ENCODE results near the gene PCSK5. TPM values are rescaled to one million over a fixed set of nuclear protein-coding genes. Genes with fewer than 3 reads are reported as not detected.

Gene PCSK5
- total RNA-seq, 1 experiment from 2014 or later: 6.9 TPM

DNA sequence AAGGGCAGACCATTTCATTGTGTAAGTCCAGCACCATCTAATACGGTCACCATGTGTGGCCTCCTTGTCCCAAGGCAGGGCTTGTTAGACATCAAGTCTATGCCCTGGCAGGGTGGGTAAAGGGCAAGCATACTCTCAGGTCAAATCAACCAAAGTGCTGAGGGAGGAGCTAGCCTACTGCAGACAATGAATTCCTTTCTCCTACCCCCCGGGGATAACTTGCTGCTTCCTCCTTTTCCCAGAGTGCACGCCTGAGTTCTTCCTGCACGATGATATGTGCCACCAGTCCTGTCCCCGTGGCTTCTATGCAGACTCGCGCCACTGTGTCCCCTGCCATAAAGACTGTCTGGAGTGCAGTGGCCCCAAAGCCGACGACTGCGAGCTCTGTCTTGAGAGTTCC, 432.3 kb downstream of the PCSK5 start:
- Histone ChIP-seq H3K27ac (ENCODE audit: low read depth, low read length) (no peak overlapping the region), H3K4me1 (ENCODE audit: control insufficient read depth in 1 of 2, insufficient read depth in 2 of 2, low read length in 2 of 2) (no peaks in the 10 kb centered on the region; a peak in 1 of 4 replicates), H3K4me2 (ENCODE audit: low read length) (no peak overlapping the region), H3K9me3 (ENCODE audit: control insufficient read depth in 1 of 2, insufficient read depth in 1 of 2, low read depth in 1 of 2, low read length in 2 of 2) (no peaks in the 10 kb centered on the region), H3K36me3 (ENCODE audit: control insufficient read depth in 1 of 2, insufficient read depth in 2 of 2, low read length in 2 of 2) (no peaks in the 10 kb centered on the region), H3K27me3 (ENCODE audit: insufficient read depth, low read length) (no peaks in the 10 kb centered on the region), H3K9ac (ENCODE audit: low read length) (no peak overlapping the region), H3K9me2 (ENCODE audit: insufficient read depth) (no peaks in the 10 kb centered on the region), H2AFZ (ENCODE audit: low read depth, low read length, poor library complexity, severe bottlenecking) (no peak overlapping the region), H3K4me3 (replicated peaks in 1 of 2; ENCODE audit: low read depth in 1 of 2, low read length in 2 of 2) (no peak overlapping the region), H3K79me2 (ENCODE audit: insufficient read depth, low read length) (no peaks in the 10 kb centered on the region), H4K20me1 (ENCODE audit: insufficient read depth) (no peaks in the 10 kb centered on the region)
- ATAC-seq: no peak
- DNase-seq (ENCODE audit: low read depth, low spot score): no peak
- BruUV-seq (replicated peaks): no TSS peak
- intact Hi-C loops (cut with micrococcal nuclease): no loop called here
- RAD21 ChIA-PET (ENCODE audit: low non-redundant PET in 1 of 2, low total read pairs in 2 of 2, uncharacterized antibody in 2 of 2, unreplicated experiment in 2 of 2): no interaction called here
- POLR2A ChIA-PET: no interaction called here
- CTCF ChIA-PET: no interaction called here
- no peak for TF ChIP-seq SRF (IDR thresholded peaks at IDR 0.05; ENCODE audit: low read depth)
- TF ChIP-seq, protein P1, sequence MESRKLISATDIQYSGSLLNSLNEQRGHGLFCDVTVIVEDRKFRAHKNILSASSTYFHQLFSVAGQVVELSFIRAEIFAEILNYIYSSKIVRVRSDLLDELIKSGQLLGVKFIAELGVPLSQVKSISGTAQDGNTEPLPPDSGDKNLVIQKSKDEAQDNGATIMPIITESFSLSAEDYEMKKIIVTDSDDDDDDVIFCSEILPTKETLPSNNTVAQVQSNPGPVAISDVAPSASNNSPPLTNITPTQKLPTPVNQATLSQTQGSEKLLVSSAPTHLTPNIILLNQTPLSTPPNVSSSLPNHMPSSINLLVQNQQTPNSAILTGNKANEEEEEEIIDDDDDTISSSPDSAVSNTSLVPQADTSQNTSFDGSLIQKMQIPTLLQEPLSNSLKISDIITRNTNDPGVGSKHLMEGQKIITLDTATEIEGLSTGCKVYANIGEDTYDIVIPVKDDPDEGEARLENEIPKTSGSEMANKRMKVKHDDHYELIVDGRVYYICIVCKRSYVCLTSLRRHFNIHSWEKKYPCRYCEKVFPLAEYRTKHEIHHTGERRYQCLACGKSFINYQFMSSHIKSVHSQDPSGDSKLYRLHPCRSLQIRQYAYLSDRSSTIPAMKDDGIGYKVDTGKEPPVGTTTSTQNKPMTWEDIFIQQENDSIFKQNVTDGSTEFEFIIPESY (IDR thresholded peaks at IDR 0.05; ENCODE audit: extremely low read depth, insufficient replicate concordance, low read length): no peak
- TF ChIP-seq ELF1 (IDR thresholded peaks at IDR 0.05; ENCODE audit: borderline replicate concordance, low read depth): no peak
- no peak for TF ChIP-seq CBX3 (IDR thresholded peaks at IDR 0.05; ENCODE audit: low read depth)
- TF ChIP-seq EZH2phosphoT487 (IDR thresholded peaks at IDR 0.05; ENCODE audit: borderline replicate concordance): no peak

DNA sequence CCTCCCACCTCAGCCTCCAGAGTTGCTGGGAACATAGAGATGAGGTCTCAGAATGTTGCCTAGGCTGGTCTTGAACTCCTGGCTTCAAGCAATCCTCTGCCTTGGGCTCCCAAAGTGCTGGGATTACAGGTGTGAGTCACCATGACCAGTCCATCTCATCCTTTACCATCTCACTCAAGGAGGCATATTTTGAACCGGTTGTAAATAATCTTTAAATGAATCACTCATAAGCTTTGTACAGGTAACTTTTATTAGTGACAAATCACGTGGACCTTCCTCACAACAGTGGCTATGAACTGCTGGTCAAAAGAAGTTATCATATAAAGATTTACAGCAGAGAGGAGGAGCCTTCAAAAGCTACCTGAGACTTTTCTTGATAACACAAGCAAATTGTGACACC, 433.0 kb downstream of the PCSK5 start:
- intact Hi-C loops (cut with micrococcal nuclease): no loop called here
- RAD21 ChIA-PET (ENCODE audit: low non-redundant PET in 1 of 2, low total read pairs in 2 of 2, uncharacterized antibody in 2 of 2, unreplicated experiment in 2 of 2): no interaction called here
- no peaks in the 10 kb centered on the region for H3K27me3 ChIP-seq (ENCODE audit: insufficient read depth, low read length)
- POLR2A ChIA-PET: no interaction called here
- H3K4me1 ChIP-seq (ENCODE audit: control insufficient read depth in 1 of 2, insufficient read depth in 2 of 2, low read length in 2 of 2): no peaks in the 10 kb centered on the region; a peak in 1 of 4 replicates
- no peaks in the 10 kb centered on the region for H3K36me3 ChIP-seq (ENCODE audit: control insufficient read depth in 1 of 2, insufficient read depth in 2 of 2, low read length in 2 of 2)
- ATAC-seq (no peak), DNase-seq (ENCODE audit: low read depth, low spot score) (no peak)
- H2AFZ ChIP-seq (ENCODE audit: low read depth, low read length, poor library complexity, severe bottlenecking): no peak overlapping the region
- H3K27ac ChIP-seq (ENCODE audit: low read depth, low read length): no peak overlapping the region
- BruUV-seq (replicated peaks): no TSS peak
- H3K4me3 ChIP-seq (replicated peaks in 1 of 2; ENCODE audit: low read depth in 1 of 2, low read length in 2 of 2): no peak overlapping the region
- no peaks in the 10 kb centered on the region for H4K20me1 ChIP-seq (ENCODE audit: insufficient read depth)
- no peaks in the 10 kb centered on the region for H3K9me3 ChIP-seq (ENCODE audit: control insufficient read depth in 1 of 2, insufficient read depth in 1 of 2, low read depth in 1 of 2, low read length in 2 of 2)
- no peaks in the 10 kb centered on the region for H3K79me2 ChIP-seq (ENCODE audit: insufficient read depth, low read length)
- no peak overlapping the region for H3K9ac ChIP-seq (ENCODE audit: low read length)
- no peak overlapping the region for H3K4me2 ChIP-seq (ENCODE audit: low read length)
- H3K9me2 ChIP-seq (ENCODE audit: insufficient read depth): no peaks in the 10 kb centered on the region
- CTCF ChIA-PET: no interaction called here
- TF ChIP-seq SP1 (IDR thresholded peaks at IDR 0.05; ENCODE audit: low read depth) (no peak), EZH2 (IDR thresholded peaks at IDR 0.05) (no peak), SRF (IDR thresholded peaks at IDR 0.05; ENCODE audit: low read depth) (no peak), CEBPB (IDR thresholded peaks at IDR 0.05; ENCODE audit: low read depth) (no peak), ZNF274 (IDR thresholded peaks at IDR 0.05; ENCODE audit: low read depth, low read length) (no peak), CBX3 (IDR thresholded peaks at IDR 0.05; ENCODE audit: low read depth) (no peak), TCF7L2 (IDR thresholded peaks at IDR 0.05; ENCODE audit: borderline replicate concordance, extremely low read depth, insufficient read depth, insufficient read length) (no peak), EGR1 (IDR thresholded peaks at IDR 0.05; ENCODE audit: low read depth) (no peak), RAD21 (IDR thresholded peaks at IDR 0.05; ENCODE audit: low read depth) (no peak)
- TF ChIP-seq, protein P2, sequence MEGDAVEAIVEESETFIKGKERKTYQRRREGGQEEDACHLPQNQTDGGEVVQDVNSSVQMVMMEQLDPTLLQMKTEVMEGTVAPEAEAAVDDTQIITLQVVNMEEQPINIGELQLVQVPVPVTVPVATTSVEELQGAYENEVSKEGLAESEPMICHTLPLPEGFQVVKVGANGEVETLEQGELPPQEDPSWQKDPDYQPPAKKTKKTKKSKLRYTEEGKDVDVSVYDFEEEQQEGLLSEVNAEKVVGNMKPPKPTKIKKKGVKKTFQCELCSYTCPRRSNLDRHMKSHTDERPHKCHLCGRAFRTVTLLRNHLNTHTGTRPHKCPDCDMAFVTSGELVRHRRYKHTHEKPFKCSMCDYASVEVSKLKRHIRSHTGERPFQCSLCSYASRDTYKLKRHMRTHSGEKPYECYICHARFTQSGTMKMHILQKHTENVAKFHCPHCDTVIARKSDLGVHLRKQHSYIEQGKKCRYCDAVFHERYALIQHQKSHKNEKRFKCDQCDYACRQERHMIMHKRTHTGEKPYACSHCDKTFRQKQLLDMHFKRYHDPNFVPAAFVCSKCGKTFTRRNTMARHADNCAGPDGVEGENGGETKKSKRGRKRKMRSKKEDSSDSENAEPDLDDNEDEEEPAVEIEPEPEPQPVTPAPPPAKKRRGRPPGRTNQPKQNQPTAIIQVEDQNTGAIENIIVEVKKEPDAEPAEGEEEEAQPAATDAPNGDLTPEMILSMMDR (IDR thresholded peaks at IDR 0.05 in 2 of 3, conservative IDR thresholded peaks at IDR 0.05 in 1 of 3; ENCODE audit: borderline replicate concordance in 1 of 3, insufficient read depth in 1 of 3, low read depth in 2 of 3, low read length in 2 of 3): no peak
- TF ChIP-seq, protein P3, sequence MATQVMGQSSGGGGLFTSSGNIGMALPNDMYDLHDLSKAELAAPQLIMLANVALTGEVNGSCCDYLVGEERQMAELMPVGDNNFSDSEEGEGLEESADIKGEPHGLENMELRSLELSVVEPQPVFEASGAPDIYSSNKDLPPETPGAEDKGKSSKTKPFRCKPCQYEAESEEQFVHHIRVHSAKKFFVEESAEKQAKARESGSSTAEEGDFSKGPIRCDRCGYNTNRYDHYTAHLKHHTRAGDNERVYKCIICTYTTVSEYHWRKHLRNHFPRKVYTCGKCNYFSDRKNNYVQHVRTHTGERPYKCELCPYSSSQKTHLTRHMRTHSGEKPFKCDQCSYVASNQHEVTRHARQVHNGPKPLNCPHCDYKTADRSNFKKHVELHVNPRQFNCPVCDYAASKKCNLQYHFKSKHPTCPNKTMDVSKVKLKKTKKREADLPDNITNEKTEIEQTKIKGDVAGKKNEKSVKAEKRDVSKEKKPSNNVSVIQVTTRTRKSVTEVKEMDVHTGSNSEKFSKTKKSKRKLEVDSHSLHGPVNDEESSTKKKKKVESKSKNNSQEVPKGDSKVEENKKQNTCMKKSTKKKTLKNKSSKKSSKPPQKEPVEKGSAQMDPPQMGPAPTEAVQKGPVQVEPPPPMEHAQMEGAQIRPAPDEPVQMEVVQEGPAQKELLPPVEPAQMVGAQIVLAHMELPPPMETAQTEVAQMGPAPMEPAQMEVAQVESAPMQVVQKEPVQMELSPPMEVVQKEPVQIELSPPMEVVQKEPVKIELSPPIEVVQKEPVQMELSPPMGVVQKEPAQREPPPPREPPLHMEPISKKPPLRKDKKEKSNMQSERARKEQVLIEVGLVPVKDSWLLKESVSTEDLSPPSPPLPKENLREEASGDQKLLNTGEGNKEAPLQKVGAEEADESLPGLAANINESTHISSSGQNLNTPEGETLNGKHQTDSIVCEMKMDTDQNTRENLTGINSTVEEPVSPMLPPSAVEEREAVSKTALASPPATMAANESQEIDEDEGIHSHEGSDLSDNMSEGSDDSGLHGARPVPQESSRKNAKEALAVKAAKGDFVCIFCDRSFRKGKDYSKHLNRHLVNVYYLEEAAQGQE (IDR thresholded peaks at IDR 0.05; ENCODE audit: low read depth): no peak
